H1 (cell line): Measurements from ENCODE around the gene TRIM45.

Experiments used
- ATF2 ChIP-seq: IDR thresholded peaks from 2 replicates; pipeline ENCODE4 v1.6.1; 2012; ENCODE audit warnings: low read length, inconsistent platforms
- ATF3 ChIP-seq: IDR thresholded peaks from 2 replicates; pipeline ENCODE4 v1.6.1; 2011; ENCODE audit warnings: low read depth, mild to moderate bottlenecking, low read length; ENCODE audit not compliant: insufficient read depth
- CREB1 ChIP-seq: IDR thresholded peaks from 2 replicates; pipeline ENCODE4 v1.6.1; 2012; ENCODE audit warnings: inconsistent platforms
- CTCF ChIP-seq, 3 experiments: IDR thresholded peaks; 1 replicate in 2 of 3; 2 replicates in 1 of 3; pipeline versions ENCODE4 v1.5.1 to v1.6.1; 2011; ENCODE audit warnings: low read length in 3 of 3, mild to moderate bottlenecking in 3 of 3, inconsistent platforms in 2 of 3, low read depth in 1 of 3, moderate library complexity in 1 of 3; ENCODE audit not compliant: insufficient read depth in 1 of 3; ENCODE audit errors: control extremely low read depth in 1 of 3
- NANOG ChIP-seq: IDR thresholded peaks from 2 replicates; pipeline ENCODE4 v1.6.1; 2011; ENCODE audit warnings: low read length, low read depth, mild to moderate bottlenecking, inconsistent platforms; ENCODE audit not compliant: insufficient read depth, poor library complexity, severe bottlenecking
- PHF8 ChIP-seq: fragments of 200-600 bp; sonication (generic); conservative IDR thresholded peaks from 2 replicates; pipeline ENCODE4 v1.7.1; 2012; ENCODE audit warnings: low read depth, mild to moderate bottlenecking, inconsistent platforms, low read length, moderate library complexity
- POLR2A ChIP-seq, 2 experiments: IDR thresholded peaks; 1 replicate in 1 of 2; 2 replicates in 1 of 2; pipeline ENCODE4 v1.6.1; 2011; ENCODE audit warnings: low read depth in 2 of 2, low read length in 2 of 2, mild to moderate bottlenecking in 2 of 2; ENCODE audit errors: control extremely low read depth in 1 of 2
- RFX5 ChIP-seq: IDR thresholded peaks from 2 replicates; pipeline ENCODE4 v1.6.1; 2011; ENCODE audit warnings: low read depth, low read length, improper control_type of control experiment, borderline replicate concordance
- SIN3A ChIP-seq, 2 experiments: IDR thresholded peaks in 1 of 2; conservative IDR thresholded peaks in 1 of 2; 2 replicates each; pipeline ENCODE4 v1.6.1; 2011 to 2012; ENCODE audit warnings: low read length in 2 of 2, improper control_type of control experiment in 1 of 2, low read depth in 1 of 2, mild to moderate bottlenecking in 1 of 2

- no peak for TF ChIP-seq POLR2A (IDR thresholded peaks at IDR 0.05; ENCODE audit: control extremely low read depth in 1 of 2, low read depth in 2 of 2, low read length in 2 of 2)
- no peak for TF ChIP-seq NANOG
- no peak for TF ChIP-seq CTCF (IDR thresholded peaks at IDR 0.05; ENCODE audit: control extremely low read depth in 1 of 3, insufficient read depth in 1 of 3, low read depth in 1 of 3, low read length in 3 of 3)
- no peak for TF ChIP-seq ATF2
- TF ChIP-seq ATF3, result no peak
- no peak for TF ChIP-seq CREB1
- TF ChIP-seq SIN3A (conservative IDR thresholded peaks at IDR 0.05 in 1 of 2, IDR thresholded peaks at IDR 0.05 in 1 of 2; ENCODE audit: low read depth in 1 of 2, low read length in 2 of 2), result no peak
- TF ChIP-seq RFX5, result no peak
- TF ChIP-seq PHF8, result no peak
Observed at GRCh38 chr1:117093091-117093534, 28.4 kb downstream of the TRIM45 start.
